ENCODE results near the gene ETS1. TPM values are rescaled to one million over a fixed set of nuclear protein-coding genes. Genes with fewer than 3 reads are reported as not detected.

The ETS1 gene
- total and polyA plus RNA-seq, 8 donors, result 70.2 to 139 (median 128) TPM

GRCh38 chr11:128491195-128491936 lies 96.0 kb downstream of the ETS1 start:
- peak overlapping the region in 1 of 2 donors; percentile 71 for H3K27ac ChIP-seq
- DNase-seq (no peak), ATAC-seq (no peak)
- H3K9me3 ChIP-seq, result no peaks in the 10 kb centered on the region
- TF ChIP-seq CTCF (IDR thresholded peaks at IDR 0.05), result no peak
- H3K27me3 ChIP-seq, result no peaks in the 10 kb centered on the region
- no peak overlapping the region for H3K4me3 ChIP-seq
- peaks cover 32 to 86% of the 10 kb centered on the region in 2 donors for H3K4me1 ChIP-seq
- H3K36me3 ChIP-seq, result peaks cover 0 to 41% of the 10 kb centered on the region in 2 donors
- intact Hi-C loops (cut with DNase I), result no loop called here

- H3K4me3 ChIP-seq, result no peak overlapping the region
- H3K27me3 ChIP-seq, result no peaks in the 10 kb centered on the region
- H3K36me3 ChIP-seq, result peaks cover 0 to 54% of the 10 kb centered on the region in 2 donors
- no peak for TF ChIP-seq CTCF (IDR thresholded peaks at IDR 0.05)
- ATAC-seq (no peak), DNase-seq (no peak)
- H3K4me1 ChIP-seq, result peaks cover 27 to 73% of the 10 kb centered on the region in 2 donors
- peak overlapping the region in 1 of 2 donors; percentile 71 for H3K27ac ChIP-seq
- no peaks in the 10 kb centered on the region for H3K9me3 ChIP-seq
- intact Hi-C loops (cut with DNase I), result no loop called here
Measured at GRCh38 chr11:128490092-128490491, 97.3 kb downstream of the ETS1 start.

- TF ChIP-seq CTCF (IDR thresholded peaks at IDR 0.05), result no peak
- Histone ChIP-seq H3K4me3 (no peak overlapping the region), H3K9me3 (no peaks in the 10 kb centered on the region), H3K27ac (no peak overlapping the region), H3K36me3 (peaks cover 0 to 70% of the 10 kb centered on the region in 2 donors), H3K4me1 (peaks cover 33 to 70% of the 10 kb centered on the region in 2 donors), H3K27me3 (no peaks in the 10 kb centered on the region)
- intact Hi-C loops (cut with DNase I), result no loop called here
- DNase-seq (no peak), ATAC-seq (peak; percentile 56)
Measured at GRCh38 chr11:128488471-128488870, 98.9 kb downstream of the ETS1 start.

- Histone ChIP-seq H3K4me1 (peaks cover 30 to 70% of the 10 kb centered on the region in 2 donors), H3K27me3 (no peaks in the 10 kb centered on the region), H3K27ac (no peak overlapping the region), H3K36me3 (peaks cover 0 to 75% of the 10 kb centered on the region in 2 donors), H3K9me3 (no peaks in the 10 kb centered on the region), H3K4me3 (no peak overlapping the region)
- intact Hi-C loops (cut with DNase I), result no loop called here
- no peak for ATAC-seq
- TF ChIP-seq CTCF (IDR thresholded peaks at IDR 0.05), result no peak
- no peak for DNase-seq
Measured at GRCh38 chr11:128487978-128488377, 99.4 kb downstream of the ETS1 start.

- intact Hi-C loops (cut with DNase I), result no loop called here
- no peak for DNase-seq
- Histone ChIP-seq H3K36me3 (peaks cover 0 to 78% of the 10 kb centered on the region in 2 donors), H3K27ac (peak overlapping the region; percentile 68 to 75), H3K9me3 (no peaks in the 10 kb centered on the region), H3K27me3 (no peaks in the 10 kb centered on the region), H3K4me3 (no peak overlapping the region), H3K4me1 (peaks cover 43 to 72% of the 10 kb centered on the region in 2 donors)
- no peak for TF ChIP-seq CTCF (IDR thresholded peaks at IDR 0.05)
- no peak for ATAC-seq
Measured at GRCh38 chr11:128484172-128484571, 103.2 kb downstream of the ETS1 start.
